GM18870 (cell line): ENCODE data around the gene ZNF581.

Experiments used
- ATAC-seq: cut with Tn5 transposase; IDR thresholded peaks from one replicate; pipeline ENCODE4 v1.9.1; 2021; ENCODE audit warnings: moderate library complexity; ENCODE audit not compliant: unreplicated experiment

Gene ZNF581

DNA sequence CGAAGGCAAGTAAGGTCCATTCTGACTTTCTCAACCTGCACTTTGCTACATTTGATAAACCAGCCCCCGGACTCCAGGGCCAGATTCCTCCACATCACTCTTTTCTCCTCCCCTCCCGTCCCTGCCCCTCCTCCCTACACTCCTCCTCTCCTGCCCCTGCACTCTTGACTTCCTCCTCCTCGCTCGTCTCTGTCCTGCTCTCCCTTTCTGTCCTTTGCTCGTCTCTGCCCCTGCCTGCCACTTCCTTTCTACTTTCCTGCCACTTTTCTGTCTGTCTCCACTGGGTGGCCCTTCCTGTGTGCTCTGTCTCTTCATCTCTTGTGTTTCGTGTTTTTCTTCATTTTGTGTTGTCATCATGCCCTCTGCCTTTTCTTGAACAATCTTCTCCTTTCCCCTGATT, 18.4 kb downstream of the ZNF581 start:
- ATAC-seq: no peak

DNA sequence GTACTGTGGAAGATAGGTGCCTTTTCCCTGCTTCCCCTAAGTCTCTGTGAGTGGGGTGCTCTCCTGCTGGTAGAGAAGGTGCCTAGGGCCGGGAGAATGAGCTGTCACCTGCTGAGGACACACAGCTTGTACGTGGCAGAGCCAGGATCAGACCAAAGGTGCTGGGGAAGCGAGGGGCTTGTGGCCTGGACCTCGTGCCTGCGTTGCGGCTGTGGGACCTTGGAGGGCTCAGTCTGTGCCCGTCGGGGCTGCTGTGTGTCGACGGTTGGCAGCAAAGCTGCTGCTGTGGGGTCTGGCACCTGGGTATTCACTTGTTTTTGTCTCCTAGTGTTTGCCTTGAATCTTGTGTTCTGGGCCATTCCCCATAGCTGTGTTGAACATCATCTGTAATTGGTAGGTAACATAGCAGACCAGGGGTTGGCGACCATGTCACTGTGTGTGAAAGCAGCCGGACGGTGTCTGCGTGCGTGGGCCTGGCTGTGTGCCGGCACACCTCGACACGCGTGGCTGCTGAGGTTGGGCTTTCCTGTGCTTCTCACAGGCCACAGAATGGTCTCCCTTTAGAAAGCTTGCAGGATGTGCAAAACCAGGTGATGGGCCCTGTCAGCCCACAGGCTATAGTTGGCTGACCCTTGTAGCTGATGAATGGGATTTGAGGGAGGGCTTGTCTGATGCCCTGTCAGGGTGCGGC, 20.5 kb downstream of the ZNF581 start:
- ATAC-seq: no peak

DNA sequence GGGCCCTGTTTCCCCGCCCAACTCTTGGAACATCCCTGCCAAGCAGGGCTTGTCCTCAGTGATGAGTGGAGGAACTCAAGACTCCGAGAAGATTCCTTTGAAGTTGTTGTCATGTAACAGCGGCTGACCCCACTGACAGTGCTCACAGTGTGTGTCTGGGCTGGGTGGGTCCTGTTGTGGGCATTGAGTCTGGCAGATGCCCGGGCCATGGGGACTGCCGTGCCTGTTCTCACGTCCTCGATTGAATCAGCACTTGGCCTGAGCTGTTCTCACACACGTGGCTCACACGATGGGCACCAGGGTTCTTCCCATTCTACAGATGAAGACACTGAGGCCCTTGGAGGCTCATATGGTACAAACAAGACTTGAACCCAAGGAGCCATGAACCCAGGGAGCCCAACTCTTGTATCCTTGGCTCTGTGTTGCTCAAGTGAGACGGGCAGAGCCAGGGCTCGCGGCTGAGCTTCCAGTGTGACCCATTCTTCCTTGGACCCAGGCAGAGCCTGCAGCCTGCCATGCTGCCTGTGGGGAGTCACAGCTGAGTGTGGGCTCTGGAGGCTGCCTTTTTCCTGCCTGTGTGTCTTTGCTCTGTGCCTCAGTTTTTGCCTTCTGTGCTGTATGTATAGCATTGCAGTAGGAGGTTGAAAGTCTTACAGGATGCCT, 23.0 kb downstream of the ZNF581 start:
- no peak for ATAC-seq

DNA sequence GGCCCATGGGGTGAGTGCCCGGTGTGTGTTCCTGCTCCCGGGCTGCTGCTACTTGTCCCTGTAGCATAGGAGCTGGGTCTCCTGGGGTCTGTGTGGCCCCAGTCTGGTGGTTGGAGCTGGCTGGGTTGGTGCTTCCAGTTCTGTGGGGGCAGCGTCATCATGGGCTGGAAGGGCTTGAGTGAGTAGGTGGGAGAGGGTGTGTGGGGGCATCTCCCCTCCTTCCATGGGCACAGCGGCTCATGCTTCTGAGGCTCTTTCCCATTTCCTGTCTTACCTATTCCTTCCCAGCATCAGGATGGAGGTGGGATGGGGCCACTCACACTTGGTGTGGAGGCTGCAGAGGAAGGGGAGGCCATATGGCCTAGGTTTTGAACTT, 23.5 kb downstream of the ZNF581 start:
- ATAC-seq: no peak

DNA sequence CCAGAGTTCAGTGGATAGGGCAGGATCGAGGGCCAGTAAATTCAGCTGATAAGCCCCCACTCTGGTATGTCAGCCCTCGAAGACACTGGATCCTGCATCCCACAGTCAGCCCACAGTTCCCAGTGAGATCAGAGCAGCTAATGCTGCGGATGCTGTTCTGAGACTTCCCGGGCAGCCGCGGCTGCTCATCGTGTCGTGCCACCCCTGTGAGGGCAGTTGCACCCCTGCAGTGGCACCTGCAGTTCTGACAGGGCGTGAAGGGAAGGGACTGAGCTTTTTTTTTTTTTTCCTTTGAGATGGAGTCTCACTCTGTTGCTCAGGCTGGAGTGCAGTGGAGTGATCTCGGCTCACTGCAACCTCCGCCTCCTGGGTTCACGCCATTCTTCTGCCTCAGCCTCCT, 24.1 kb downstream of the ZNF581 start:
- no peak for ATAC-seq

DNA sequence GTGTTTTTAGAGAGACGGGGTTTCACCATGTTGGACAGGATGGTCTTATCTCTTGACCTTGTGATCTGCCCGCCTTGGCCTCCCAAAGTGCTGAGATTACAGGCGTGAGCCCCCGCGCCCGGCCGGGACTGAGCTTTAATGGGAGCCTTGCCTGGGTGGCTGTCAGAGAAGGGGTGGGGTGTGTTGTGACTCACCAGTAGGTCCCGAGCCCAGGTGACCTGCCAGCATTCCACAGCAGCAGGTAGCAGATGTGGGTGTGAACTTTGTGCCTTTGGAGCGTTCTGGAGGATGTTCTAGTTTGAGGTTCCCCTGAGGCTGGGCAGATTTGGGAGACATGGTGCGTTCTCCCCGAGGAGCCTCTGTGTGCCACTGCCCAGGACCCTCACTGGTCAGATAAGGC, 24.5 kb downstream of the ZNF581 start:
- ATAC-seq: no peak

DNA sequence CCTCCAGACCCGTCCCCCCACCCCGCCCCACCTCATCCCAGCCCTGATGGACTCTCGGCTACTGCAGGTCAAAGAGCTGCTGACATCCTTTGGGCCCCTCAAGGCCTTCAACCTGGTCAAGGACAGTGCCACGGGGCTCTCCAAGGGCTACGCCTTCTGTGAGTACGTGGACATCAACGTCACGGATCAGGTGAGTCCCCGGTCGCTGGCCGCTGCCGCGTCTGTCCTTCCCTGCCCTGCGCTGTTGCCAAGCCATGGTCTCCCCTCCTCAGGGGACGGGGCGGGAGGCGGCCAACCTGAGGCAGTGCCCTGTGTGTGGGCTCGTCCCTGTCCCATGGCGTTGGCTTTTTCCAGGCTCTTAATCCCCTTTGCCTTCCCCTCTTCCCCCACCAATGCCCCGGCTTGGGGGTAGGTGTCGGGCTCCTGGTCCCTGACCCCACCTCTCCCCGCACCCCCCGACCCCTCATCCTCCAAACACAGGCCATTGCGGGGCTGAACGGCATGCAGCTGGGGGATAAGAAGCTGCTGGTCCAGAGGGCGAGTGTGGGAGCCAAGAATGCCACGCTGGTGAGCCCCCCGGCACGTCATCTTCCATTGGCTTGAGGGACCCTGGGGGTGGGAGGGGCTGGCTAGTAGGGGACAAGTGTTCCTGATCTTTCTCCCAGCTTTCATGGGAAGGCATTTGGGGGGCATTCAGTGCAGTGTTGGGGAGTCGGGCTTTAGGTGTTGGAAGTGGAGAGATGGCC, 25.3 kb downstream of the ZNF581 start:
- no peak for ATAC-seq

DNA sequence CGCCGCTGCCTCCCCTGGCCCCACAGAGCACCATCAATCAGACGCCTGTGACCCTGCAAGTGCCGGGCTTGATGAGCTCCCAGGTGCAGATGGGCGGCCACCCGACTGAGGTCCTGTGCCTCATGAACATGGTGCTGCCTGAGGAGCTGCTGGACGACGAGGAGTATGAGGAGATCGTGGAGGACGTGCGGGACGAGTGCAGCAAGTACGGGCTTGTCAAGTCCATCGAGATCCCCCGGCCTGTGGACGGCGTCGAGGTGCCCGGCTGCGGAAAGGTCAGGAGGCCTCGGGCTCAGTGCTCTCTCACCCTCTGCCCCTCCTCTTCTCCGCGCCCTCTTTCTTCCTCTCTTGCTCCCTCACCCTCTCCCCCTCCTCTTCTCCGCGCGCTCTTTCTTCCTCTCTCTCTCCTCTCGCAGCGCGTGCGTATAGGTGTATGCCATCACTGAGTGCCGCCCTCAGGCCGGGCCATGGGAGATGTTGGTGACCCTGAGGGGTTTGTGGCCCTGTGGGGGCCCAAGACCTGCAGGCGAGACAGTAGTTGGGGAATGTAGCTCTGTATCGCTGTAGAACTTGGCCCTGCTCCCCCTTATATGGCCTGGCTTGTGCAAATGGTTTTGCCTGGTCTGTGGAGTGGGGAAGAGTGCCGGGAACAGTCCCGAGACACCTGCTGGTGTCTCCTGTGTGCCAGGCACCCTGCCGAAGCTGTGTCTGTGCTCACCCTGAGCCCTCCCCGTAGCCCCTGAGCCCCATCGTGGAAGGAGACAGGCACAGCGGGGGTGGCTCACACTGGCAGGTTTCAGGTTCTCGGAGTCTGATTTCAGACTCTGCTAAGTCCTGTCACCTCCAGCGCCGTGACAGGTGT, 26.2 kb downstream of the ZNF581 start:
- ATAC-seq: no peak

DNA sequence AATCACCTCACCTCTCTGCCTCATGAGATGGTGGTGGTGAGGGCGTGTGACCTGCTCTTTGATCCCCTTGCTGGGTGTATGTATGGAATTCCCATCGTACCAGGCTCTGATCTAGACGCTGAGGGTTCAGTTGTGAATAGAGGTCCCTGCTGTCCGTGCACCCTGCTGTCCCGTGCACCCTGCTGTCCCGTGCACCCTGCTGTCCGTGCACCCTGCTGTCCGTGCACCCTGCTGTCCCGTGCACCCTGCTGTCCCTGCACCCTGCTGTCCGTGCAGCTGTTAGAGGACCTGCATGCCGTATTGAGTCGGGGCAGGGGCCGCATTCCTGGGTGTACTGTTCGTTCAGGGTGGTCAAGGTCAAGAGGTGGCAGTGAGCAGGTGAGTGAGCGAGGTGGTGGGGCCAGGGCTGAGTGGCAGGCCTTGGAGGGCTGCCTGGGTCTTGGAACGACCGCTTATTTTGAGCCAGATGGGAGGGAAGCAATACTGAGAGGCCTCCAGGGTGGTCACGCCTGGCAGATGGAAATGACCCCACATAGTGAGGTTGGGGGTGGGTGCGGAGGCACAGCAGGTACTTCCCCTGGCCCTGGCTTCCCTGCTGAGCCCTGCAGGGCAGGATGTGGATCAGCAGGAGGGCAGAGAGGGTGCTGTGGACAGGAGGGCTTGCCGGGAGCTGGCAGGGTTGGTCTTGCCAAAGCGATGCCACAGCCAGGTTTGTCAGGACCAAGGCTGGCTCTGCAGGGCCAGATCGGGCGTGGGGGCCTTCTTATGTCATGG, 27.0 kb downstream of the ZNF581 start:
- ATAC-seq: no peak

DNA sequence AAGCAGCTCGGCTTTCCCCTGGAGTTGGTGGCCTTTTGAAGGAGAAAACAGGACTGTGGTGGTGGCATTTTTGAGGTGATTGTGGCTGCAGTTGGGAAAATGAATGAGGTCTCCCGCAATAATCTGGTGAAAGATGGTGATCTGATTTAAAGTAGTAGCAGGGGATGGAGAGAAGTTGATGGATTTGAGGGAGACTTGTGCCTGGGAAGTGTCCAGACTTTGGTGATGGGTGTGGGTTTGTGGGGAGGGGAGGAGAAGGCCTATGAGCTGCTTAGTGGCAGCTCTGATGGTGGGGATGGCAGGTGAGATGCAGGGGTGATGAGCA, 27.6 kb downstream of the ZNF581 start:
- no peak for ATAC-seq

DNA sequence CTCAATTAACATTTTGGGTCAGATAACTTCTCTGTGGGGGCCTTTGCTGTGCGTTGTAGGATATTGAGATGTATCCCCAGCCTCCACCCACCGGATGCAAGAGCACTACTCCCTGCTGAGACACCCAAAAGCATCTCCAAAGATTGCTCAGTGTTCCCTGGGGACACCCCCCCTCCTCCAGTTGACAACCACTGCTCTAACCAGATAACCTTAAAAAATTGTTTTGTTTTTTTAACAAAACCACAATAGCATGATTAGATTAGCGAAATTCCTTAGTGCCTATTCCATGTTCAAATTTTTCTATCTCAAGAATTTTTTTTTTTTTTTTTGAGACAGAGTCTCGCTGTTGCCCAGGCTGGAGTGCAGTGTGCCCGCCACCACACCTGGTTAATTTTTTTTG, 29.0 kb downstream of the ZNF581 start:
- ATAC-seq: no peak

DNA sequence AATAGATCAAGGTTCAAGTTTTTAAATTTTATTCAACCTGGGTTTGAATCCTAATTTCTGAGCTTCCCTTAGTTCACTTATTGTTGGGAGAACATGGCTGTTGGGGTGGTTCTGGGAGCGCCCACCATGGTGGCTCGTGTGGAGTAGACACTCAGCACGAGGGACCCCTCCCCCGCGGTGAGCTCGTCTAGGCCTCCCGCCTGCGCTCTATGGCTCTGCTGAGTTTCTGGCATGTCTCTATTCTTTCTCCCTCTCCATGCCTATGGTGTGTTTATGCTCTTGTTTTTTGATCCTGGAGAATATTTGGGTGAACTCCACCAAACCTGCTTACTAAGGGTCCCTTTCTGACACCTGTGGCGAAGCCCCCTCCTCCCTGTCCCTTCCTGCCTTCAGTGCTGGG, 30.0 kb downstream of the ZNF581 start:
- no peak for ATAC-seq

DNA sequence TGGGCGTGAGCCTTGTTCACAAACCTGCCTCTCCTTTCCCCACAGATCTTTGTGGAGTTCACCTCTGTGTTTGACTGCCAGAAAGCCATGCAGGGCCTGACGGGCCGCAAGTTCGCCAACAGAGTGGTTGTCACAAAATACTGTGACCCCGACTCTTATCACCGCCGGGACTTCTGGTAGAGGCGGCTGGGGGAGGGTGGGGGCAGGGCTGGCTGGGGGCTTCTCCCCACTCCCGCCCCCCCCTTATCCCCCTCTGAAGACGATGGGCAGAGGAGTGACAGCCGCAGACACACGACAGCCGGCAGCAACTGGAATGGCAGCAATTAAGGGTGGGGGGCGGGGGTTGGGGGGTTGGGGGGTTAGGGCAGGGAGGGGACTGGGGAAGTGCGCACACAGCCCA, 30.4 kb downstream of the ZNF581 start:
- ATAC-seq: no peak

DNA sequence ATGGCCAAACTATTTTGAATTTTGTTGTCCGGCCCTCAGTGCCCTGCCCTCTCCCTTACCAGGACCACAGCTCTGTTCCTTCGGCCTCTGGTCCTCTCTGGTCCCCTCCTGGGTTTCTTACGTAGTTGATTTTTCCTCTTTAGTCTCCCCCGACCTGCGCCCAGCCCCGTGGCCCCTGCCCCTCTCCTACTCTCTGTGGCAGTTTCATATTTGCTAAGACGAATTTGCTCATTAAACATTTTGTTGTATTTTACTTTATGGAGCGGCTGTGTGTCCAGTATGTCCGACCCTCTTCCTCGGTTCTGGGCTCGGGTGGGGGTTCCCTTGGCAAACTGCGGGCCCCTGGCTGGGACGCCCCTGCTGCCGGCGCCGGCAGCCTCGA, 31.0 kb downstream of the ZNF581 start:
- no peak for ATAC-seq

DNA sequence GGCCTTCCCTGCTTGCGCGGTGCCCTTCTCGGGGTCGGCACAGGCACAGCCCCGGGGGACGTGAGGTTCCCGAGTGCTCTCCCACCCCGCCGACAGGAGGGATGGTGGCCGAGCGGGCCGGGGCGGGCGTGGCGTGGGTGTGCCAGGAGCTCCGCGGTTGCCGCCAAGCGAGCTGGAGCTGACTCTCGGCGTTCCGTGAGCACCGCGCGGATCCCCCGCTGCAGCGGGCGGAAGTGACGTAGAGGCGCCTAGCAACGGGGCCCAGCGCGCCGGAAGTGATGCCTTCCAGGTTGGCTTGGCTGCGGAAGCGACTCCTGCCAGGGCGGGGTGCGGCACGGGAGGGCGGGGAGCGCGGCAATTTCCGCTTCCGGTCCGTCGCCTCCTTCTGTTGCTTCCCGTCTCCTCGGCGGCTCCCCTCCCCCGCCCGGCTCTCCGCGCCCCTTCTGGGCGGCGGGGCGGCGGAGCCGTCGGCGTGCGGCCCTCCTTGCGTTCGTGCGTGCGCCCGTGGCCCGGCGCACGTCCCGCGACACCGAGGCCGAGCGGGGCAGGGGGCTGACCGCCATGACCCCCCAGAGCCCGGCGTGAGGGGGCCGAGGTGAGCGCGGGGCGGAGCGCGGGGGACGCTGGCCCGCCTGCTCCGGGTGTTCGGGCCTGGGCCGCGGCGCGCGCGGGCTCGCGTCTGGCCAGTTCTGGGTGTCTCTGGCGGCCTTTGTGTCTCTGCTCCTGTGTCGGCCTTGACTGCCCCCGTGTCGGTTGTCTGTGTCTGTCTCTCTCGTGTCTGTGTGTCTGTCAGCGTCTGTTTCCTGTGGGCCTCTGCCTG, 31.6 kb downstream of the ZNF581 start, which contains the start of gene EPN1:
TSS of gene EPN1 (plus strand) at position 386 of the 820 bp plus-strand sequence. CDS start 3,402 bp downstream, outside the sequence.
- ATAC-seq: peak; percentile 47

DNA sequence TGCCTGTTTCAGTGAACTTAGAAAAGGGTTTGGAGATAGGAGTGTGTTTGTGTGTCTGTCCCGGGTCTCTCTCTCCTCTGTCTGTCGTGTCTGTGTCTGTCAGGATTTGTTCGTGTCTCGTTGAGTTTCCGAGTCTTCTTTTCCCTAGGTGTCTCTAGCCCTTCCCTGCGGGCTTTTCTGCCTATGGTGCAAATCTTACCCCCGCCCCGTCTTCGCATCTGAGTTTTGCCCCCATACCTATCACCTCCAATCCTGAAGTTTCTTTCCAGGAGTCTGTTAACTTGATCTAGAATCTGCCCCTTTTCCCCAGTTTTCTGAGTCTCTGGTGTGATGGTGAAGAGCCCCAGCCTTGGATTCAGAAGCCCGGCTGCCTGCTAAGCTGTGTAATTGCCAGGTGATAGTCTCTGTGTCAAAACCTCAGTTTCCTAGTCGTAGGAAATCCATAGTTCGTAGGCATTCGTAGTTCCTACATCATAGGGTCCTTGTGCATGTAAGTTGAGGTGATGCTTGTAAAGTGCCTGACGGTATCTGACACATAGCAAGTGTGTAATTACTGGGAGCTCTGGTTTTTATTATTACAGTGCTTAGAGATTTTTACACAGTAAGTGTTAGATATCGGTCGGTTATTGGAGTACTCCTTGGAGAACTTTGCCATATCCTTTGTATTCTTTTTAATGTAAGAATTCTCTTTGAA, 32.4 kb downstream of the ZNF581 start:
- ATAC-seq: no peak

DNA sequence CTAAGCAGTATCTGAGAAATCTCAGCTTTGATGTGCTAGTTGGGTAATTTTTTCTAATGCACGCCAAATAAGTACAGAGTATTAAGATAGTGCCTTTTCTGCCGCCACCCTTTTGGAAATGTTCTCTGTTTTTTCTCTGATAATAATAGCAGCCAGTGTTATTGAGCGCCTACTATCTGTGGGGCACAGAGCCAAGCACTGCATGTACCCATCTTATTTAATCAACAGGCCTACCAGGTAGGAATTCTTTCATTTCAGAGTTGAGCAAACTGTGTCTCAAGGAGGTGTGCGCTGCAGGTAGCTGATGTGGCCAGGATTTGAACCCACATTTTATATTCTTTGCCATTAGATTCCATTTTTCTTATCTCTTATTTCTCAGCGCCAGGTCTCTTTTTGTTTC, 32.9 kb downstream of the ZNF581 start:
- no peak for ATAC-seq

DNA sequence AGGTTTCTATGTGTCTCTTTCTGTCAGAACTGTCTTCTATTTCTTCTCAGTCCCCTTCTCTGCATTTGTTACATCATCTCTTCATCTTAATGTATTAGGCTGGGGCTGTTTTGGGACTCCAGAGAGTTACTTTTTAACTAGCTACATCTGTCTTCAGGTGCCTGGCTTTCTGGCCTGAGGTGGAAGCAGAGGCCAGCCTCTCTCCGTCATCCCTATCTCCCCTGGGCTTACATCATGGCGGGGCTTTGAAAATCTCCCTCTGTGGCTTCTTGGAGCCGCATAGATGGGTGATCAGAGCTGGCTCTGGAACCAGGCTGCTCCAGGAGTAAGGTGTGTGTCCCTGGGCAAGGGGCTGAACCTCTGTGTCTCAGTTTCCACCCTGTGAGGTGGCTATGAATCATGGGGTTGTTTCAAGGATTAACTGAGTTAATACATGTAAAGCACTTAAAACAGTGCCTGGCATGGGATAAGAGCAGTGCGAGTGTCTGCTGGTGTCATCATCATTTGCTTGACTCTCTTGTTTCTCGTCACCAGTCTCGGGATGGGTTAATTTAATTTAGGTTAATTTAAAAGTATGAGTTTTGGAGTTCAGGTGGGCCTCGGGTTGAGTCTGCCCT, 33.5 kb downstream of the ZNF581 start:
- no peak for ATAC-seq

DNA sequence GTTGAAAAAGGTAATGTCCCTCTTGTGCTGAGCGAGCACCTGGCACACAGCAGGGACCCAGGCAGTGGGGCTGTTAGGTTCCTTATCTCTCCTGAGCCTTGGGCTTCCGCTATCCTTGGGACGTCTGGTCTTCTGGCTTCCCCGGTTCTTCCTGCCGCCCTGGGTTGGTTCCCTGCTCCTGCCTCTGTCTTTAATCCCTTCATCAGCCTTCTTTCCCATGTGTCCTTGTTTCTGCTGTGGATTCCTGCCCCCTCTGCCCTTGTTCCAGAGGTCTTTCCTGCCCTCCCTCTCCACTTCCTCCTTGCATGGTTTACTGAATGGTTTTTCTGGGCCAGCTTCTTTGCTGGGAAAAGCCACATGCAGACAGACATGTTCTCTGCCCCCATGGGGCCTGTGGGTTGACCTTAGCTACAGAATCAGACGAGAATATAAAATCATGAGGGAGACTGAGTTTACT, 34.2 kb downstream of the ZNF581 start:
- ATAC-seq: no peak
